ENCODE measurements around the gene NFAM1.

Gene NFAM1

DNA sequence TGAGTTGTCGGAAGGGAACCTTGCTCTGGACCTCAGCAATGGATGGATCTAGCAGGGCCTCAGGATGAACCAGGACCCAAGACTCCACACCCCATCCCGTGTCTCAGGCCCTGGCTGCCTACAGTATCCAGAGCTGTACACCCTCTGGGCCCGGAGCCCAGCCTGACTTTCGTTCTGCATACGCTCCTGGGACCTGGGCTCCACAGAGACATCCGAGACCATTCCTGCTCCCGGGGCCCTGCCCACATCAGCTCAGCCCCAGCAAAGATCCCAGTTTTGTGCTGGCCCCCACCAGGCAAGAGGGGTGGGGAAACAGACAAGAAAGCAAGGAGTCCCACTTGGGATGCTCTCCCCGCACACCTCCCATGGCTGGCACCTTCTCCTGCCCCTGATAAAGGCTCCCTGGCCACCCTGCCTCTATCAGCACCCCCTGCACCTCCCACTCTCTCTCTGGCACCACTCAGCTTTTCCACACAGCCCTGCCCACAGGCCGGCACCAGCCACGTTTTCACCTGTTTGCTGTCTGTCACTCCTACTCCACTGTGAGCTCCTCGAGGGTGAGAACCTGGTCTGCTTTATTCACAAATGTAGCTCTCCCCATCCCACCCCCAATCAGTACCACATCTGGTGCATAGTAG lies 97.2 kb downstream of the NFAM1 start:
- no peak for DNase-seq (ENCODE audit: low spot score)

DNA sequence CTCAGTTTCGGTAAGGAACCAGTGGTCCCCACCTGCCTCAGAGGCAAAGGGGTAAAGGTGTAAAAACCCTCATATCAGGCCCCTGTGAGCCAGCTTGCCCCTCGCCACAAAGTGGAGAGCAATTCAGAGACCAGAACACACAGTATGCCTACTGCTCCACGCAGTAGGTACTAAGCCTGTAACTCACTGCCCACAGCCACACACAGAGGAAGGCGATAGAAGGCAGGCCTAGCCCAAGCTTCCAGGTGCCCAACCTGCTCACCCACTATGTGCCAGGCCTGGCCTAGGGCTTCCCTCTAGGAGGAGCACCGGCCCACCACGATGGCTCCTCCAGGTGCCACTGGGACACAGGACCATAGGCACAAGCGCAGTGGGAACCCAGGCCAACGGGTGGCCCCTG lies 98.7 kb downstream of the NFAM1 start:
- no peak for DNase-seq (ENCODE audit: low spot score)

DNA sequence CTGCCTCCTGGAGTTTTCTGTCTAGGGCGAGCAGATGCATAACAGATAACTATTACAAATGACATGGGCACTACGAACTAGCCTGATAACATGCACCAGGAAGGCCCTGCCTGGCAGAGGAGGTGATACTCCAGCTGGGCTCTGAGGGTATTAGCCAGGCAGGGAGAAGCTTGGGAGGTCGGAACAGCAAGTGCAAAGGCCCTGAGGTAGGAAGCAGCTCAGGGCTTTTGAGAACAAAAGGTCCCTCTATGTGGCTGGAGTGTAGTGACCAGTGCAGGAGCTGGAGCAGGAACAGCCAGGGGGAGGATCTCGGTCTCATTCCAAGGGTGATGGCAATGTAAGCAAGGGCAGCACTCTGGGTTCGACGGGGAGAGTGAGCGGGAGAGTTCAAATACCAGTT lies 100.1 kb downstream of the NFAM1 start:
- DNase-seq (ENCODE audit: low spot score), result no peak

DNA sequence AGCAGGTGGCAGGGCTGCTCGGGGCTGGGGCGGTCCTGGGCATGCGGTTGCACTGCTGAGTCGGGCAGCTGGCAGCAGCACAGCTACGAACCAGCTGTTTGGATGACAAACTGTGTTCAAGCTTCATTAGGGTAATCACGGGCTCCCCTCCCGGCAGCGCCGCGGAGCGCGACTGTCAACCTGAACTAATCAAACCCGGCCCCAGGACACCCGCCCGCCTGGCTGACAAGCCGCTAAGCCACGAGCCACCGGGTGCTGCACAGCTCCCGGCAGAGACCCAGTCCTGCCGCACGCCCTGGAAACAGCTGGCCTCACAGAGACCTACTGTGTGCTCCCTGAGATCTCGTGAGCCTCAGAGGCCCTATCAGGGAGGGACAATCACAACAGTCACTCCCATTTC lies 101.2 kb downstream of the NFAM1 start:
- DNase-seq (ENCODE audit: low spot score), result no peak
